Endothelial cell of umbilical vein (primary cell): ENCODE data around the gene HYDIN. TPM values are rescaled to one million over a fixed set of nuclear protein-coding genes. Genes with fewer than 3 reads are reported as not detected.
"Not testable (repeated sequence)": the region's sequence is repeated elsewhere in the genome, so short reads cannot be mapped to it uniquely, and the experiment has no call there.

ENCODE experiments used
- BruUV-seq: library from RNA; stranded (reverse); fragments of 400-500 nt; replicated peaks from 2 replicates; lab custom pipeline; 2021; lab: Mats Ljungman, UMichigan
- CTCF ChIA-PET: fragments of 300-600, 350-600 bp; sonication (Branson Sonifier 250); formaldehyde crosslinking; loops from one replicate; lab custom pipeline; 2021; ENCODE audit warnings: antibody characterized with exemption, inconsistent platforms; lab: Charles Lee
- POLR2A ChIA-PET: fragments of 300-600, 350-600 bp; sonication (Branson Sonifier 250); formaldehyde crosslinking; loops from one replicate; lab custom pipeline; 2021; ENCODE audit warnings: antibody characterized with exemption, inconsistent platforms; lab: Charles Lee
- DNase-seq: peaks from one replicate; pipeline ENCODE4 v3.0.0-alpha.2; 2011; ENCODE audit warnings: low read depth, low spot score
- FAIRE-seq: peaks from 2 replicates; lab custom pipeline; 2011; peaks lifted over from hg19 to GRCh38; lab: Jason Lieb, UNC
- H2AFZ ChIP-seq: 2 replicates; pipeline ENCODE4 v1.6.0; 2012; ENCODE audit warnings: low read depth, low read length, control low read depth, inconsistent platforms
- H3K27ac ChIP-seq: 2 replicates; pipeline ENCODE4 v1.5.1; 2011; ENCODE audit warnings: low read depth, mild to moderate bottlenecking, control low read depth, low read length, moderate library complexity; ENCODE audit not compliant: insufficient read depth
- H3K27me3 ChIP-seq, 2 experiments: 2 replicates each; pipeline versions ENCODE4 v1.6.0 to v1.6.1; 2011; ENCODE audit warnings: low read length in 2 of 2, mixed read lengths in 1 of 2; ENCODE audit not compliant: control insufficient read depth in 2 of 2, insufficient read depth in 2 of 2
- H3K36me3 ChIP-seq, 2 experiments: 2 replicates in 1 of 2; 3 replicates in 1 of 2; pipeline ENCODE4 v1.5.1; 2011; ENCODE audit warnings: low read length in 2 of 2, mild to moderate bottlenecking in 1 of 2, moderate library complexity in 1 of 2; ENCODE audit not compliant: control insufficient read depth in 2 of 2, insufficient read depth in 2 of 2; ENCODE audit errors: extremely low read depth in 1 of 2
- H3K4me1 ChIP-seq: 3 replicates; pipeline ENCODE4 v1.5.1; 2011; ENCODE audit warnings: mild to moderate bottlenecking, low read length; ENCODE audit not compliant: control insufficient read depth, insufficient read depth; ENCODE audit errors: extremely low read depth
- H3K4me2 ChIP-seq: 2 replicates; pipeline ENCODE4 v1.6.1; 2011; ENCODE audit warnings: low read length, control low read depth, mixed read lengths; ENCODE audit not compliant: insufficient read depth
- H3K4me3 ChIP-seq, 3 experiments: fragments of 200-600 bp in 1 of 3; sonication (generic), shearing (Covaris generic) in 1 of 3; replicated peaks in 1 of 3; 2 replicates each; pipeline ENCODE4 v1.5.1; 2011 to 2016; ENCODE audit warnings: control low read depth in 3 of 3, low read length in 3 of 3, mild to moderate bottlenecking in 2 of 3, inconsistent platforms in 1 of 3, low read depth in 1 of 3, moderate library complexity in 1 of 3; ENCODE audit not compliant: insufficient read depth in 1 of 3
- H3K79me2 ChIP-seq: 2 replicates; pipeline ENCODE4 v1.6.0; 2012; ENCODE audit warnings: low read length, inconsistent platforms; ENCODE audit not compliant: control insufficient read depth, insufficient read depth
- H3K9ac ChIP-seq: replicated peaks from 2 replicates; pipeline ENCODE3; 2011; ENCODE audit warnings: low read length, control low read depth; ENCODE audit not compliant: insufficient read depth; ENCODE audit errors: extremely low read depth
- H3K9me1 ChIP-seq: replicated peaks from 3 replicates; pipeline ENCODE4 v1.6.0; 2011; ENCODE audit warnings: mild to moderate bottlenecking, low read length; ENCODE audit not compliant: control insufficient read depth, insufficient read depth; ENCODE audit errors: extremely low read depth
- H3K9me3 ChIP-seq: replicated peaks from 2 replicates; pipeline ENCODE4 v1.5.1; 2012; ENCODE audit warnings: low read length, inconsistent platforms; ENCODE audit not compliant: control insufficient read depth, insufficient read depth
- H4K20me1 ChIP-seq: replicated peaks from 2 replicates; pipeline ENCODE3; 2011; ENCODE audit warnings: mild to moderate bottlenecking, low read length; ENCODE audit not compliant: control insufficient read depth, insufficient read depth; ENCODE audit errors: extremely low read depth
- dilution Hi-C: fragments of 300-500 bp; cut with MboI; formaldehyde crosslinking; loops from one replicate; pipeline ENCODE4 v1.15.0; 2019; ENCODE audit warnings: low sequenced_read_pairs; ENCODE audit not compliant: extremely low pct_ligation_motif_present
- intact Hi-C: fragments of 100-400 bp; cut with micrococcal nuclease; formaldehyde crosslinking; loops from one replicate; pipeline ENCODE4 v1.10.0; 2022
- polyA plus RNA-seq, 4 experiments: library from polyadenylated mRNA; depleted of rRNA in 3 of 4; stranded (reverse) in 3 of 4; unstranded in 1 of 4; fragments of >200 nt; gene quantifications; 2 replicates each; pipeline versions ENCODE4 v1.2.1 to v1.2.3, GENCODE V29; 2011 to 2012; ENCODE audit warnings: missing spikeins in 1 of 4
- total RNA-seq: library from RNA; stranded (reverse); gene quantifications from 2 replicates; pipeline ENCODE4 v1.2.3, GENCODE V29; 2021

Gene HYDIN
- total and polyA plus RNA-seq, 2 donors (not counting 3 experiments of a cell fraction or from before 2014, with no cell fraction given): not detected

- H3K9me3 ChIP-seq, H3K79me2 ChIP-seq, CTCF ChIA-PET, H3K4me2 ChIP-seq, intact Hi-C loops, DNase-seq, H3K9ac ChIP-seq, H3K27ac ChIP-seq, H4K20me1 ChIP-seq, H3K36me3 ChIP-seq, dilution Hi-C loops, H3K4me1 ChIP-seq, H3K4me3 ChIP-seq, BruUV-seq, H3K9me1 ChIP-seq, POLR2A ChIA-PET, FAIRE-seq, H2AFZ ChIP-seq, H3K27me3 ChIP-seq: not testable (repeated sequence)
Observed at GRCh38 chr16:71153329-71153728, 77.2 kb downstream of the HYDIN start.

DNA sequence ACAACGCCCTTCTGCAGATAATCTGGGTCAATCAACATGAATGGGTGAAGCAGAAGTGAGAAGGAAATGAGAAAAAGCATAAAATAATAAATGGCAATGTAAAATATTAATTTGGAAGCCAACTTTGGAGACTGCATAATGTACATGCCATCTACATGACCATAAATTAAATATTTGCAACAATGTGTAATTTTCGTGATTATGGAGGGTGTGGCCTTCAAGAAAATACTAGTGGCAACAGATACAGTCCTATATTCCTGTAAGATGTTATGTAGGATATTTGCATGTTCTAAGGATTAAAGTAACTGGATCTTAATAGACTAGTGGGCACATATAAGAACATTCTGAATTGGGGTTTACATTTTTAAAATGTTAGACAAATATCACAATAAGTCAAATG is 78.9 kb downstream of the HYDIN start:
- H3K27me3 ChIP-seq, POLR2A ChIA-PET, H3K9me1 ChIP-seq, intact Hi-C loops, H3K4me2 ChIP-seq, DNase-seq, H3K27ac ChIP-seq, BruUV-seq, H3K4me3 ChIP-seq, H2AFZ ChIP-seq, H3K9ac ChIP-seq, H3K36me3 ChIP-seq, H3K79me2 ChIP-seq, H4K20me1 ChIP-seq, H3K4me1 ChIP-seq, H3K9me3 ChIP-seq, dilution Hi-C loops, FAIRE-seq, CTCF ChIA-PET: not testable (repeated sequence)

DNA sequence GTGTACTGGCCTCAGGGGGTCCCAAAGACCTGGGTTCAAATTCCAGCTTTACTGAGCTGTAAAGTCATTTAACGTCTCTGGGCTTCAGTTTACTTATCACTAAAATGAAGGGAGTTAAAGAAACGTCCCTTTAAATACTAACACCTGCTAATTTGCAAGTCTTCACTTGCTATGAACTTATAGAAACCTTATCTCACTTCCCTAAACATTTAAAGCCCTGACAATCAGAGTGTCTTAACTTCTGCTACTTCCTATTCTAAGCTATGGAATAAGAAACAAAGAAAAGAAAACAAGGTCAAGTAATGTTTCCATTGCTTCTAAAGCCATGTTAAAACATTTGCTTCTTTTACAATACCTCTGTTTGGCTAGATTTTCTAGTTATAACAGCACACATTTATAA is 87.3 kb downstream of the HYDIN start:
- H3K36me3 ChIP-seq, DNase-seq, CTCF ChIA-PET, H3K4me2 ChIP-seq, POLR2A ChIA-PET, H3K4me1 ChIP-seq, intact Hi-C loops, H3K27me3 ChIP-seq, FAIRE-seq, H3K27ac ChIP-seq, H3K4me3 ChIP-seq, H3K9me1 ChIP-seq, H3K9ac ChIP-seq, H3K79me2 ChIP-seq, dilution Hi-C loops, H2AFZ ChIP-seq, H3K9me3 ChIP-seq, BruUV-seq, H4K20me1 ChIP-seq: not testable (repeated sequence)

DNA sequence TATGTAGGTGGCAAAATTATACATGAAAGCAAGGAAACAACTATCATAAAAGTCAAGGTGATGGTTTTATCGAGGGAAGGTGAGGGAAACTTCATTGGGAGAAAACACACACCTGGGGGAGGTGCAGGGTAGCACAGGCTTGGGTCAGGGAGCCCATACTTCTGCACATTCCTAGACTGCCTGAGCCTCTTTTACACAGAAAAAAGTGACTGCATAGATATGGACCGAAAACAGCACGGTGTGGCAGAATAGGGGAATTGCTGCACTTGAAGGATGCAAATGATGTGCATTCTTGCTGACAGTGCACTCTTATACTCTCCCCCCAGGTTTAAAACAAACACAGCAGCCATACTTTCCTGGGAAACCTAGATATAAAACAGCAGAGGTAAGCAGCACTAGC is 120.0 kb downstream of the HYDIN start:
- CTCF ChIA-PET, dilution Hi-C loops, H3K4me3 ChIP-seq, FAIRE-seq, DNase-seq, H3K36me3 ChIP-seq, H3K9ac ChIP-seq, POLR2A ChIA-PET, H3K27ac ChIP-seq, H3K9me1 ChIP-seq, H2AFZ ChIP-seq, H4K20me1 ChIP-seq, intact Hi-C loops, H3K27me3 ChIP-seq, H3K4me2 ChIP-seq, H3K79me2 ChIP-seq, H3K9me3 ChIP-seq, BruUV-seq, H3K4me1 ChIP-seq: not testable (repeated sequence)
